Measurements from ENCODE around the gene EBF4.
A peak's percentile ranks its signal among the peaks of the same experiment; 100 is the strongest.

EBF4 gene

GRCh38 chr20:2705931-2706645 is 13.5 kb downstream of the EBF4 start:
- Mint-ChIP-seq H3K4me3 (no peak overlapping the region), H3K9me3 (no peaks in the 10 kb centered on the region), H3K27ac (peak overlapping the region; percentile 7), H3K4me1 (peaks cover 16% of the 10 kb centered on the region), H3K36me3 (no peaks in the 10 kb centered on the region)
- ATAC-seq (no peak), DNase-seq (ENCODE audit: low spot score in 2 of 2) (peak in 1 of 2 donors; percentile 46)

GRCh38 chr20:2706688-2707352 is 14.2 kb downstream of the EBF4 start:
- no peaks in the 10 kb centered on the region for H3K9me3 Mint-ChIP-seq
- peaks cover 16% of the 10 kb centered on the region for H3K4me1 Mint-ChIP-seq
- ATAC-seq (peak; percentile 60), DNase-seq (ENCODE audit: low spot score in 2 of 2) (peak in 1 of 2 donors; percentile 53)
- peak overlapping the region; percentile 7 for H3K27ac Mint-ChIP-seq
- H3K4me3 Mint-ChIP-seq: no peak overlapping the region
- H3K36me3 Mint-ChIP-seq: no peaks in the 10 kb centered on the region

GRCh38 chr20:2707353-2708072 is 14.9 kb downstream of the EBF4 start:
- Mint-ChIP-seq H3K4me1 (peaks cover 16% of the 10 kb centered on the region), H3K9me3 (no peaks in the 10 kb centered on the region), H3K27ac (peak overlapping the region; percentile 7), H3K4me3 (no peak overlapping the region), H3K36me3 (no peaks in the 10 kb centered on the region)
- DNase-seq (ENCODE audit: low spot score in 2 of 2) (peak in 1 of 2 donors; percentile 47), ATAC-seq (no peak)

- no peaks in the 10 kb centered on the region for H3K9me3 Mint-ChIP-seq
Observed at GRCh38 chr20:2708073-2708415, 15.5 kb downstream of the EBF4 start.

GRCh38 chr20:2708665-2709064 is 16.1 kb downstream of the EBF4 start:
- peaks cover 16% of the 10 kb centered on the region for H3K4me1 Mint-ChIP-seq
- no peaks in the 10 kb centered on the region for H3K9me3 Mint-ChIP-seq
- H3K36me3 Mint-ChIP-seq: no peaks in the 10 kb centered on the region
- DNase-seq (ENCODE audit: low spot score in 2 of 2) (peak in 1 of 2 donors; percentile 34), ATAC-seq (no peak)
- H3K27ac Mint-ChIP-seq: no peak overlapping the region
- H3K4me3 Mint-ChIP-seq: no peak overlapping the region

More at GRCh38 chr20:2708073-2708415, 15.5 kb downstream of the EBF4 start:
- Mint-ChIP-seq H3K36me3 (no peaks in the 10 kb centered on the region), H3K27ac (no peak overlapping the region), H3K4me1 (peaks cover 16% of the 10 kb centered on the region), H3K4me3 (no peak overlapping the region)
- DNase-seq (ENCODE audit: low spot score in 2 of 2) (no peak), ATAC-seq (no peak)

- H3K4me3 Mint-ChIP-seq: no peak overlapping the region
- DNase-seq (ENCODE audit: low spot score in 2 of 2): peak in 1 of 2 donors; percentile 32
- H3K4me1 Mint-ChIP-seq: peaks cover 16% of the 10 kb centered on the region
- H3K27ac Mint-ChIP-seq: no peak overlapping the region
- H3K9me3 Mint-ChIP-seq: no peaks in the 10 kb centered on the region
- H3K36me3 Mint-ChIP-seq: no peaks in the 10 kb centered on the region
- ATAC-seq: no peak
Observed at GRCh38 chr20:2709205-2709981, 16.8 kb downstream of the EBF4 start.

GRCh38 chr20:2713285-2713684 is 20.7 kb downstream of the EBF4 start:
- Mint-ChIP-seq H3K36me3 (no peaks in the 10 kb centered on the region), H3K4me3 (no peak overlapping the region), H3K4me1 (no peaks in the 10 kb centered on the region), H3K9me3 (peaks cover 4% of the 10 kb centered on the region), H3K27ac (no peak overlapping the region)
- ATAC-seq (peak; percentile 65), DNase-seq (ENCODE audit: low spot score in 2 of 2) (peak in 1 of 2 donors; percentile 45)

GRCh38 chr20:2729251-2729713 is 36.7 kb downstream of the EBF4 start:
- Mint-ChIP-seq H3K4me1 (peaks cover 15% of the 10 kb centered on the region), H3K4me3 (peak overlapping the region; percentile 34), H3K9me3 (peaks cover 10% of the 10 kb centered on the region), H3K27ac (peak overlapping the region; percentile 83), H3K36me3 (no peaks in the 10 kb centered on the region)
- DNase-seq (ENCODE audit: low spot score in 2 of 2): peak in 1 of 2 donors; percentile 55
- peak; percentile 80 for ATAC-seq

- H3K27ac Mint-ChIP-seq: peak overlapping the region; percentile 83
- H3K9me3 Mint-ChIP-seq: peaks cover 10% of the 10 kb centered on the region
- ATAC-seq (peak; percentile 19), DNase-seq (ENCODE audit: low spot score in 2 of 2) (peak in 1 of 2 donors; percentile 45)
- H3K36me3 Mint-ChIP-seq: no peaks in the 10 kb centered on the region
- peak overlapping the region; percentile 34 for H3K4me3 Mint-ChIP-seq
- peaks cover 15% of the 10 kb centered on the region for H3K4me1 Mint-ChIP-seq
Observed at GRCh38 chr20:2729791-2730190, 37.2 kb downstream of the EBF4 start.

- DNase-seq (ENCODE audit: low spot score in 2 of 2): peak in 1 of 2 donors; percentile 22
- peaks cover 21% of the 10 kb centered on the region for H3K4me1 Mint-ChIP-seq
- no peak overlapping the region for H3K27ac Mint-ChIP-seq
- no peaks in the 10 kb centered on the region for H3K36me3 Mint-ChIP-seq
- ATAC-seq: no peak
- H3K4me3 Mint-ChIP-seq: no peak overlapping the region
- peaks cover 10% of the 10 kb centered on the region for H3K9me3 Mint-ChIP-seq
Observed at GRCh38 chr20:2734899-2735298, 42.3 kb downstream of the EBF4 start.

- Mint-ChIP-seq H3K4me3 (no peak overlapping the region), H3K36me3 (no peaks in the 10 kb centered on the region), H3K9me3 (peaks cover 10% of the 10 kb centered on the region), H3K27ac (no peak overlapping the region), H3K4me1 (peaks cover 28% of the 10 kb centered on the region)
- ATAC-seq (no peak), DNase-seq (ENCODE audit: low spot score in 2 of 2) (peak in 1 of 2 donors; percentile 29)
Observed at GRCh38 chr20:2736441-2736840, 43.9 kb downstream of the EBF4 start.

GRCh38 chr20:2738331-2739041 is 45.9 kb downstream of the EBF4 start:
- peak in 1 of 2 donors; percentile 40 for DNase-seq (ENCODE audit: low spot score in 2 of 2)
- H3K36me3 Mint-ChIP-seq: peaks cover 6% of the 10 kb centered on the region
- H3K9me3 Mint-ChIP-seq: no peaks in the 10 kb centered on the region
- no peak for ATAC-seq
- no peak overlapping the region for H3K27ac Mint-ChIP-seq
- no peak overlapping the region for H3K4me3 Mint-ChIP-seq
- peaks cover 48% of the 10 kb centered on the region for H3K4me1 Mint-ChIP-seq

GRCh38 chr20:2739042-2739398 is 46.4 kb downstream of the EBF4 start:
- DNase-seq (ENCODE audit: low spot score in 2 of 2) (peak in 1 of 2 donors; percentile 38), ATAC-seq (no peak)
- Mint-ChIP-seq H3K4me3 (no peak overlapping the region), H3K36me3 (peaks cover 6% of the 10 kb centered on the region), H3K4me1 (peaks cover 50% of the 10 kb centered on the region), H3K27ac (no peak overlapping the region), H3K9me3 (no peaks in the 10 kb centered on the region)

- Mint-ChIP-seq H3K4me1 (peaks cover 55% of the 10 kb centered on the region), H3K36me3 (peaks cover 6% of the 10 kb centered on the region), H3K4me3 (no peak overlapping the region), H3K9me3 (no peaks in the 10 kb centered on the region), H3K27ac (peak overlapping the region; percentile 44)
- no peak for ATAC-seq
- no peak for DNase-seq (ENCODE audit: low spot score in 2 of 2)
Observed at GRCh38 chr20:2740702-2741101, 48.1 kb downstream of the EBF4 start.
